Neuronal stem cell (in vitro differentiated cells): ENCODE measurements around the gene CHRDL2. TPM values are rescaled to one million over a fixed set of nuclear protein-coding genes. Genes with fewer than 3 reads are reported as not detected.

ENCODE experiments used
- small RNA-seq: library from polyadenylated mRNA; stranded (forward); fragments of <200 nt; extraction: miRNeasy Mini kit (QIAGEN cat#:217004); gene quantifications from one replicate; pipeline ENCODE3, GENCODE V24; 2013; ENCODE audit not compliant: insufficient read depth

The CHRDL2 gene

Small RNA genes within 50 kb of the gene (small RNA-seq; reads per million reads assigned to genes)
- gene MIR4696 (not detected), gene RANP3 (not detected), gene RN7SKP297 (not detected)
